Measurements from ENCODE around the gene SRSF11.

Gene SRSF11

DNA sequence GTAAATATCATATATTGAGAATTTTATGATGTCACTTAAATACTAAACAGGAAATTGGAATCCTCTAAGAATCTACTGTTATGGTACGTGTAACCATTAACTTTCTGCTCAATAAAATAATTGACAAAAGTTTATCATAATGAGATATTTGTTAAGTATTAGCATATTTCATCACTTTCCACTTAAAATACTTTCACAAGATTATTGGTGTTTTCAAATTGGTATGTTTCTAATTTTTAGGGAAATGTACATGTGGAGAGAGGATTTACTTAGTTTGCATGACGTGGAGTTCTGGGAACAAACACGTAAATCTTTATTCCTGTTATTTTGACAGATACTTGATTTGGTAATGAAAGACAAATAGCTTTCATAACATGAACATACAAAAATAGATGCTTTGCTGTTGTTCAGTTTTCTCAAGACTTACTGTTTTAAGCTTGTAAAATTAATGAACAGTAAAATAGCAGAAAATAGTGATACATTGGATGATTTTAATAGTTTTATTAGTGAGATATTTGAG, 1.6 kb downstream of the SRSF11 start:
- DNase-seq = no peak

DNA sequence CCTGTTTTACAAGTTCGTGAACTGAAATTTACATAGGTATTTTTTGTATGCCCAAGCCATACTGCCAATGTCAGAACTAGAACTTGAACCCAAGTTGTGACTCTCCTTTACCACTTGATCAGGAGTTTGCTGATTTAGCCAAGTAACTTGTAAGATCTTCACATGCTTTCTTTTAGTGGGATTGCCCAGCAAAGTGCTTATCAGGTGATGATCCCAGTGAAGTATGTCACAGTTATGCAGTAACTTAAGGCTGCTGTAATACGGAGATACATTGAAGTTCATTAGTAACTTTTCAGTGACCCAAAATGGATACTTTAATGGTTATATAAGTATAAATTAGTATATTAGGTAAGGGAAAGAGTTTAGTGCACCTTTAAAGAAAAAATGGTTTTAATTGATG, 3.8 kb downstream of the SRSF11 start:
- no peak for DNase-seq

DNA sequence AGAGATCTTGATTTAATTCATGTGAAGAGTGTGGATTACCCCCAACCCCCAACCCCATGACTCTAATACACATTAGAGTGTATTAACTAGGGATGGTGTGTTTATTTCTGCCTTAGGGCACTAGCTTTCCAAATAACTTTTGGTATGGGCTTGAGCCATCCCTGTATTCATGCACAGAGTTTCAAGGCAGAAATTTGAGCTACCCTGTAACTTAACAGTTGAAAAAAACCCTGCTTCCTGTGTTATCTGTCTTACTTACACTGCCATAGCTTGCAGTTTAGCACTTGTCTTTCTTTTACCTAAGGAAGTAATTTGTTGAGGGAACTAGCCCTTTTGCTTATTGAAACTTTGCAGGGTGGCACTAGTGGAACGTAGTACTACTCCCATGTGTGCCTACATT, 6.3 kb downstream of the SRSF11 start:
- DNase-seq = no peak

DNA sequence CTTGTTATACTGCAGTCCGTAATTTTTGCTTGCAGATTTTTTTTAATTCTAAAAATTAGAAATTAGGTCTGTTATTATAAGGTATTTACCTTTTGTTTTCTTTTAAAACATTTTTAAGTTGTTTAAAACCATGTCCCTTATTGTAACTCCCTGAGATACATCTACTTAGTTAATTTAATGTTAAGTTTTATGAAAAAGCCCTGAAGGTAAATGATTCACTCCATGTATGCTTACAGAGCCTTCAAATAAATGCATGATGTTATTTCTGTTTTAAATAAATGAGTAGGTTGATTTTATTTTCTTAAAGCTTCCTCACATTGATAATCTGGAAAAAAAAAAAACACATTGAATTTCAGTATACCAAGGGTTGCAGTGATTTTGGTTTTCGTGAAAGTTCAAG, 7.5 kb downstream of the SRSF11 start:
- no peak for DNase-seq

DNA sequence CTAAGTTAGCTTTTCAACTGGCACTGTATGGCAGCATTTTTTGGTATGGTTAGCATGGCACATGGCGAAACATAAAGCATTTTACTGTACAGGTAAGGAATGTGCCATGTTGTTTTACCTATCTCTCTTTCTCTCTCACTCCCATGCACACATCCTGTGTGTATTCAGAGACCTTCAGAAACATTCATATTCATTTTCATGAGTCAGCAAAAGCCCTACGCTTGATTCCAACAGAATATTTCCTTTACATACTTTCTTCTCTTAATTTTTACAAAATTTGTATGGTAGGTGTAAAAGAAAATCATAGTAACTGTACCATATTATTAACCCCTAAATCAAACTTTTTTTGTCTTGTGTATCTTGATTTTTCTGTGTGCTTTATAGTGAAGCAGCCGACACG, 10.3 kb downstream of the SRSF11 start:
- DNase-seq = no peak

DNA sequence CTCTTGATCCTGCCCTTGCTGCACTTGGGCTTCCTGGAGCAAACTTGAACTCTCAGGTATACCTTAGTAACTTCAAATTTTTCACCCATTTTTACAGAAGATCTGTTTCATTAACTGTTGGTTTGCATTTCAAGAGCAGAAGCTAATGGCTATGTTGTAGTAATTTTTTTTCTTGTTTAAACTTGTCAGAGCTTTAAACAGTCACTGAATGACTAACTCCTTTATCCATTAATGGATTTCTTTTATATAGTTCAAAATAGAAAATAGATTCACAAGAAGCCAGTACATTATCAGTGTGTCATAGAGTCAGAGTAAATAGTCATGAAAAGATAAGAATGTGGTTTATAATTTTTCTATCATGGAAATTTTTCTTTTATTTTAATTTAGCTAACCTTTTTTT, 13.6 kb downstream of the SRSF11 start:
- DNase-seq = no peak

DNA sequence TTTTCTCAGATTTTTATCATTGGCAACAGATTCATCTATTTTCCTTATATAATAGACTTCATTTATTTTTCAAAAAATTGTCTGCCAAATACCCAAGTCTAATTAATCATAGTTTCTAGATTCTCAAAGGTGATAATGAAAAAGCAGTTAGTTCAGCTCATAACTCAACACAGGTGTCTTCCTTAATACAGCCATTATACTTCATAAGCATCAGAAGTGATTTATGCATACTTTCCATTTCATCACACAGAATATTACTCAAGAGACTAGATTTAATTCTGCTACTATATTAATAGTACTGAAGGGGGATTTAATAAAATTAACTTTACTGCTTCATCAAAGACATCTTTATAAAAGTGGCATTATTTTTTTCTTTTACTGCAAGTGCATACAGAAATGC, 18.8 kb downstream of the SRSF11 start:
- no peak for DNase-seq

DNA sequence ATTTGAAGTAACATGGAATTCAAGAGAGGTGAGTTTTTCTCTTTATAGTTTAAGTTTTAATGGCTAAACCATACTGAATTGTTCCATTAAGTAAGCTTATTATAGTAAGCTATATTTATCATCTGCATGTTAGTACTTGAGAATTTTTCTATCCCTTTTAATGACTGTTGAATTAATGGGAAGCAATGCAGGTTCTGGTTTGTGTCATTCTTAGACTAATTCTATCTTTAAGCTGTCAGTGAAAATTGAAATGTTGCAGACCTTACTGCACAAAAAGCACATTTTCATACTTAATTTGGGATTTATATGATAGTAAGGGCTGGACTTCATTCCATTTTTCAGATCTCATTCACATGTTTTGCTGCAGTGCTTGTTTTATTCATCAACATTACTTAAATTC, 25.9 kb downstream of the SRSF11 start:
- no peak for DNase-seq

DNA sequence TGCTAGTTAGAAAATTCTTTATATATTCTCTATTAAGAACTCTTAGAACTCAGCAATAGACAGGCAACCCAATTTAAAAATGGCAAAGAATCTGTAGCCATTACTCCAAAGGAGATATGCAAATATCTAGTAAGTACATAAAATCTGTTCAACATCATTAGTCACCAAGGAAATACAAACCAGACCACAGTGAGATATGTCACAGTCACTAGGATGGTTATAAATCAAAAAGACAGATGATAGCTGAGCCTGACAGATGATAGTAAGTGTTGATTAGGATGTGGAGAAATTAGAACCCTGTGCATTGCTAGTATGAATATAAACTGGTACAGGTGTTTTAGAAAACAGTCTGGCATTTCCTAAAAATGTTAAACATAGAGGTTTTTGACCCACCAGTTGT, 26.6 kb downstream of the SRSF11 start:
- DNase-seq = no peak

DNA sequence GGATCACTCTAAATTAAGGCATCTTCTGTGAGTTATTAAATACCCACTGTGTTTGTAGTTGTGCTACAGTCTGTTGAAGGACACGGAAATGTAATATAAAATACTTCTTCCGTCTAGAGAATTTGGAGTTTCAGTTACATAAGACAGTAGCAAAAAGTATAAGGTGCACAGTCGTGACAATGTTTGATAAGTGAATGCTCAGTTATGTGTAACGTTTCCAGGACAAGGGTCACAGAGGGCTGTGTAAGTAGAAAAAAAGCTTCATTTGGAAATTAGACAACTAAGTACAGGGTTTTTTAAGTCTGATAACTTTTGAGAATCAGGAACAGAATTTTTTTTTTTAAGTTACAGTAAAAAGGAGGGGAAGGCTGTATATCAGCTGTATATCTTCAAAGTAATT, 27.5 kb downstream of the SRSF11 start:
- DNase-seq = no peak

DNA sequence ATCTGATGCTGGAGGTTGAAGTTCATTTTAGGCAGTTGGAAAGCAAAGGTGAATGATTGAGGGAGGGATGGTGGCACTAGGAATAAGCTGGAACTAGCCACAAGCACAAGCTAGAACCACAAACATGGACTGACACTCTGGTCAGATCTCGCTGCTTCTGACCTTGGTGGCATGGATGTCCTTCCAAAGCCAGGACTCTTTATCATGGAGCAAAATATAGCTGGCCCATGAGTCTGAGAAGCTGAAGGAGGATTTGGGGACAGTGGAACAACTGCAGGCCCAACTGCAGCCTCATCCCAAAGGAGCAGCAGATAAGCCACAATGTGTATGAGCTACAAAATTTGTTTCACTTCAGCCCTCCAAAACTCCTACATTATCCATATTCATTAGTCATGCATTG, 35.5 kb downstream of the SRSF11 start:
- DNase-seq = no peak

DNA sequence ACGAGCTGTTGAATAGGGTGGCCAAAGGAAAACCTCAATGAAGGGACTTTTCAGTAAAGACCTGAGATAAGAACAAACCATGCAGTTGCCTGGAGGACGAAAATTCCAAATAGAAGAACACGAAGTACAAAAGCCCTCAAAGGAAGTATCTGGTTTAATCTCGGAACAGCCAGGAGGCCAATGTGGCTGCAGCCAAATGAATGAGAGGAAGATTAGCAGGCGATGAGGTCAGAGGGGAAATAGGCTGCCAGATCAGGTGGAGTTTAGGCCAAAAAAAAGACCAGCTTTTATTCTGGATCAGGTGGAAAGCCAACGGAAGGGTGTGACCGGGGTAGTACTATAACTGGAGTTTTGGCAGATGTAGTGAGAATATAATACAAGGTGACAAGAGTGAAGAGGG, 43.7 kb downstream of the SRSF11 start:
- no peak for DNase-seq

DNA sequence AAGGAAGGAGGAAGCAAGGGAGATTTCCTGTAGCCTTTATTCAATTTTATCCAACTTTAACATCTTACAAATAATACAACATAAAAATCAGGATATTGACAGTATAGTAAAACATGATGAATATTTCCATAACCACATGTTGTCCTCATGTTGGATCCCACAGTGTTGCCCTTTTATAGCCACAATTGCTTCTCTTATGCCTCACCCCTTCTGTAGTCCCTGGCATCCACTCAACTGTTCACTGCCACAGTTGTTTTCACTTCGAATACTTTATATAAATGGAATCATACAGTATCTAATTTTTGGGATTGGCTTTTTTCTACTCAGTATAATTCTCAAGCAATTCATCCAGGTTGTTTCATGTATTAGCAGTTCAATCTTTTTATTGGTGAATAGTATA, 44.8 kb downstream of the SRSF11 start:
- DNase-seq = no peak

DNA sequence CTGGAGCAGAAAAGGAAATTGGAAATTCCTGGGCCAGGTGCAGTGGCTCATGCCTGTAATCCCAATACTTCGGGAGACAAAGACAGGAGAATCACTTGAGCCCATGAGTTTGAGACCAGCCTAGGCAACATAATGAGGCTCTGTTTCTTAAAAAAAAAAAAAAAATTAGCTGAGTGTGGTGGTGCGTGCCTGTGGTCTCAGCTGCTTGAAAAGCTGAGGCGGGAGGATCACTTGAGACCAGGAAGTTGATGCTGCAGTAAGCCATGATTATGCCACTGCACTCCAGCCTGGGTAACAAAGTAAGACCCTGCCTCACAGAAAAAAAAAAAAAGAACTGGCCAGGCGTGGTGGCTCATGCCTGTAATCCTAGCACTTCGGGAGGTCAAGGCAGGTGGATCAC, 56.7 kb downstream of the SRSF11 start:
- no peak for DNase-seq

DNA sequence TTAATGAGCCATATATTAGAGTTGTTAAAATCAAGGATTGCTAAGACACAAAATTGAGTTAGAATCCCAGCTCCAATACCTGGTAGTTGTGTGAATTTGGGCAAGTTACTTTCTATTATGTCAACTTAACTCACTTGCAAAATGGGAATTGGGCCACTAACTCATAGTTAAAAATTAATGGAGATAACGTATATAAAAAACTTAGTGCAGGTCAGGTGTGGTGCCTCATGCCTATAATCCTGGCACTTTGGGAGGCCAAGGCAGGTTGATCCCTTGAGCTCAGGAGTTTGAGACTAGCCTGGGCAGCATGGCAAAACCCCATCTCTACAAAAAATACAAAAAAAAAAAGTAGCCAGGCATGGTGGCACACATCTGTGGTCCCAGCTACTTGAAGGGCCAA, 57.5 kb downstream of the SRSF11 start:
- DNase-seq = no peak

DNA sequence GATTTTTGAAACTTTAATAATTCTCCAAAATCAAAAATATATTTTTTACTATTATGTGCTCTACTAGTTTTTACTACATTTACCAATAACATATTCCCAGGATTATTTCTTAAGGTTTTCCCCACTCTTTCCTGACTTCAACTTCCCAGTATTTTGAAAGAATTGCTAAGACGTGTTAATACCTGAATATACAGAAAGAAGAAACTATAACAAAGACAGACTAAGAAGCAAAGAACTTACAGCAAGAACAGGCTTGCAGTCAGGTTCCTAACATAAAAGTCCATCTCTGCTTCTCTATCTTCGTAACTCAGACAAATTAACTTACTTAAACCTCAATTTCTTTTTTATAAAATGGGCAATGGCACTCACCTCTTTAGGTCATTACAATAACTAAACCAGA, 63.2 kb downstream of the SRSF11 start:
- no peak for DNase-seq

DNA sequence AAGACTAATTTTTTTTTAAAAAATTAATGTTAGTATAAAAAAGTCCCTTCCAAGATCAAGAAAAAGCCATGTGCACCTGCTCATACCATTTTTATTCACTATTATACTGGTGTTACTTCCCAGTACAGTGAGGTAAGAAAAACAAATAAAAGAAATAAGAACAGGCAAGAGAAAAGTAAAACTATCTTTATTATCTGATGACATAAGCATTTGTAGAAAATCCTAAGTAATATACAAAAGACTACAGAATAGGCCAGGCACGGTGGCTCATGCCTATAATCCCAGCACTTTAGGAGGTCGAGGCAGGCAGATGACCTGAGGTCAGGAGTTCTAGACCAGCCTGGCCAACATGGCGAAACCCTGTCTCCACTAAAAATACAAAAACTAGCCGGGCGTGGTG, 65.3 kb downstream of the SRSF11 start:
- DNase-seq = no peak

DNA sequence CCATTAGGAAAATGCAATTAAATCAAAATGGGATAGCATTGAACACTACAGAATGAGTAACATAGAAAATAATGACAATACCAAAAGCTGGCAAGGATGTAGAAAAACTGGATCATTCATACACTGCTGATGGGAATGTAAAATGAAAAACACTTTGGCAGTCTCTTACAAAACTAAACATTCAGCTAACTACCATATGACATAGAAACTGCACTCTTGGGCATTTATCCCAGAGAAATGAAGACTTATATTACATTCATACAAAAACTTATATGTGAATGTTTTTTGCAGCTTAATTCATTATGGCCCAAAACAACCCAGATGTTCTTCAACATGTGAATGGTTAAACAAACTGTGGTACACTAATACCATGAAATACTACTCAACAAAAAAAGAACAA, 67.0 kb downstream of the SRSF11 start:
- no peak for DNase-seq

DNA sequence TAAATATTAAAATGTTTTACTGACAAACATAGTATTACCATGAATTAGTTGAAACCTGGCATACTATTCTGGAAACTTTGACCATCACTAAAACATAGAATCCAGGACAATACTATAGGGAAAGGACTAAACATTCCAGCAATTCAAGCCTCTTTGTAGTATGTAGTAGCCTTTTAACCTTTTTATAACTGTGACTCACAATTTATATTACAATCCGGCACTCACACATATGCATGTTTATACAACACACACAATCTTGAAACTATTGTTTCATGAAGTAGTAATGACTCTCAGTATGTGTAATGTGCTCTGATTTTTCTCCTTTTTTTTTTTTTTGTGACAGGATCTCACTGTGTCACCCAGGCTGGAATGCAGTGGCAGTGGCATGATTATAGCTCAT, 69.0 kb downstream of the SRSF11 start:
- no peak for DNase-seq

DNA sequence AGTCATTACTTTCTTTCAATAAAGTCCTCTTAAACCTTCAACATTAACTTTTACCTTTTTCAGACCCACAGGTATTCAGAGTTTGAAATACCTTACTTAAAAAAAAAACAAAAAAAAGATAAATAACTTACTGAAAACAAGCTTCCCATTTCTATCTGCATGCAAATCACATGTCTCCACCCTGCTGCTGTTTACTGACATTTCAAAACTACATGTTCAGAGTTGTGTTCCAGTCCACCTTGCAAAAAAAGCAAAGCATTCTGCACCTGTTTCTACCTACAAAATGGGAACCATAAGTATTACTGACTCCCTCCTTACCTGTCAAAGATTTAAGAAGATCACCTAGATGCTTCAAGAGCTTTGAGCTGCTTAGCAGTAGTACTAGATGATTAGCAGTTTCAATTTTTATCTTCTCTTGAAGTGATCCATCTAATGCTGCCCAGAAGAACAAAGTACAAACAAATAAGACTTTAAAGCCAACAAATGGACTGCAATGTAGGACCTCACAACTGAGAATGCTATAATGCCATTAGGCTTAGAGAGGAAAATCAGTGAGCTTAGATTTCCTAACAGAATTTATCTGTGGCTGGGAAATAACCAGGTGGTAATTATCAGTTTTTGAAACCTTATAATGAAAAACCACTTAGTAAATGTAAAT, 72.1 kb downstream of the SRSF11 start:
- DNase-seq = no peak

DNA sequence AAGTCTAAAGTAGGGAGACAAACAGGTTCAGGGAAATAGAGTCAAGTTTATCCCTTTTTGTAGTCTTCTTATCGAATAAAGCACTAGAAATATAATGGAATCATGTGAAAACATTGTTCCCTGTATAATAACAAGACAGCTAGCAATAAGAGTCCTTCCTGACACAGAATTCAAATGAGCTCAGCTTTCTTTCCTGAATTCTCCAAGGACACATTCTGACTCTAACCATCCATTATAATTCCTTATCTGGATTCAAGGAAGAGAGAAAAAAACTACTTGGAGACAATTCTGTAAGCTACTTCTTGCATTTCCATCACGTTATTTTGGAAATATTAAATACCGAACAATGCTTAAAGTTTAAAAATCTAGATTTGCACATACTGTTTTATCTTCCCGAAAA, 74.6 kb downstream of the SRSF11 start:
- DNase-seq = no peak

DNA sequence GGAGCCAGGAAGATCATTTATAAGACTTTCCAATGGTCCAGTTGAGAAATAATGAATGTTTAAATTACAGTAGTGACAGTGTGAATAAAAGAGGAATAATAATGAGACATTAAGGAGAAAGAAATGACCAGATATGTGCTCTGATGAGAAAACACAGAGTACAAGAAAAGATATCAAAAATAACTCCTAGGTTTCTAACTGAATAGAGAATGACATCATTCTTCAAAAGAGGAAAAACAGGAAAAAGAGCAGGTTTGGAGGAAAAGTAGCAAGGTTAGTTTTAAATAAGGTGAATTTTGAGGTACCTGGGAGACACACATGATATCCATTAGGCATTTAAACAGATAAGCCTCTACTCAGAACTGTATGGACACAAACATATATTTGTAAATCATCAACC, 78.3 kb downstream of the SRSF11 start:
- DNase-seq = no peak
